HG02870 (cell line): Measurements from ENCODE around the gene CRYM.
"Not testable (repeated sequence)": the region's sequence is repeated elsewhere in the genome, so short reads cannot be mapped to it uniquely, and the experiment has no call there.

Experiments used
- ATAC-seq: cut with Tn5 transposase; IDR thresholded peaks from one replicate; pipeline ENCODE4 v1.9.1; 2021; ENCODE audit warnings: mild to moderate bottlenecking, moderate library complexity; ENCODE audit not compliant: unreplicated experiment

Gene CRYM

DNA sequence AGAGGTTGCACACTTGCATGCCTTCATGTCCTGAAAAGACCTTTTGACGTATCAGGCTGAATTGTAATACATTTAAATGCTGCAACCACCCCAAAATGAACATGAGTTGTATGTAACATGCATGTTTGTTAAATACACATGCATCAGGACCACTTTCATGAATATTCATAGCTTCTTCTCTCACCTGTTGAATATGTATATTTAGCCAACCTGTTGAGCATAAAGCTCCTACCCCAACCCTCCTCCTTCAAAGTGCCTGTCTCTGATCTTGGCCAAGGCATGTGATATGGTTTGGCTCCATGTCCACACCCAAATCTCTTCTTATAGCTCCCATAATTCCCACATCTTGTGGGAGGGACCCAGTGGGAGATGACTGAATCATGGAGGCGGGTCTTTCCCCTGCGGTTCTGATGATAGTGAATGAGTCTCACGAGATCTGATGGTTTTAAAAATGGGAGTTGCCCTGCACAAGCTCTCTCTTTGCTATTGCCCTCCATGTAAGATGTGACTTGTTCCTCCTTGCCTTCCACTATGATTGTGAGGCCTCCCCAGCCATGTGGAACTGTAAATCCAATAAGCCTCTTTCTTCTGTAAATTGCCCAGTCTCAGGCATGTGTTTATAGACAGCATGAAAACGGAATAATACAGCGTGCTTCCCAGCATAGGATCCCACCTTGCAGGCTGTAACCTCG lies 3.8 kb upstream of the CRYM start:
- ATAC-seq: no peak

DNA sequence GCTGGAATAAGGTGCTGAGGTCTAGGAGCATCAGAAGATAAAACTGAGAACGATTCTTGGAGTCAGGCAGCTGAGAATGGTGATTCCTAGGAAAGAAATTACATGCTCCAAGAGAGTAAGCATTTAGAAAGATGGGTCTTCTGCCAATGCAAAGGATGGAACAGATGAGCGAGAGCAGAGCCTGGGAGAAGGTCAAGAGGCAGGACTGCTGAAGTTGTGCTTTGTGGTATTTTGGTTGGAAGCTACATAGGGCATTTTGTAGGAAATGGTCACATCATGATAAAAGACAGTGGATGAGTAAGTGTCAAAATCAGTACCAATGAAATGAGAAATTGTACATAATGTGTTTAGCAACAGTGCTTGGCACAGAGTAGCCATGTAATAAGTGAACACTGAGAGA lies 1.4 kb upstream of the CRYM start:
- no peak for ATAC-seq

DNA sequence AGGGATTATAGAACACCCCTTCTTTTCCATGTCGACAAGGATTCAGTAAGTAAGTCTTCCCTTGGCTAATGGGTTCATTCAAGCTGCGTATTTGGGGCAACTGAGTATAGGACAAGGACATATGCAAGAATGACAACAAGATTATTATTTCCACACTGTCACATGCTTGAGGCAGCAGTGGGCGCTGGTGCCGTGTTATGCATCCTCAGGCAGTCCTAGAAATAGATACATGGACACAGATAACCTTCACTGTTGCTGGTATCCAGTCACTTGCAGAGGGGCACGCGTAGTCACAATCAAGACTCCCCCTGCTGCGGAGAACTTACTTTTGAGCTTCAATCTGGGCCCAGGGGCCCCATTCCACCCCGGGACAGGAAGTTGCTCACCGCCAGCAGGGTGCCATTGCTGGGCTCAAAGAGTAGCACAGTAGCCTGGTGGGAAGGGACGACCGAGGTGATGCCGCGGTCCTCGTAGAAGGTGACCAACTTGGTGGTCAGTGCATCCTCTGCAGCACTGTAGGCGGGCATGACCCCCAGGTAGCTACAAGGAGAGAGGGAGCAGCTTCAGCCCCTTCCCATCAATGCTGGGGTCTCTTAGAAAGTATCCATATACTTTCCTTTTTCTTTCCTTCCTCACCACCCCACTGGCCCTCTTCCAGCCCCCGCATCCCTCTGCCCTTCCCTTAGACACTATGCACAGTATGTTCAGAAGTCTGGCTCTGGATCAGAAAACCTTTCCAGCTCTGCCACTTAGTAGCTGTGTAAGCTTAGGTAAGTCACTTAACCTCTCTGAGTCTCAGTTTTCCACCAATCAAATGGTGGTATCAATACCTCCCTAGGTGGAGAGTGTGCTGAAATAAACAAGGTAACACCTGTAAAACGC lies 804 bp downstream of the CRYM start:
- no peak for ATAC-seq

DNA sequence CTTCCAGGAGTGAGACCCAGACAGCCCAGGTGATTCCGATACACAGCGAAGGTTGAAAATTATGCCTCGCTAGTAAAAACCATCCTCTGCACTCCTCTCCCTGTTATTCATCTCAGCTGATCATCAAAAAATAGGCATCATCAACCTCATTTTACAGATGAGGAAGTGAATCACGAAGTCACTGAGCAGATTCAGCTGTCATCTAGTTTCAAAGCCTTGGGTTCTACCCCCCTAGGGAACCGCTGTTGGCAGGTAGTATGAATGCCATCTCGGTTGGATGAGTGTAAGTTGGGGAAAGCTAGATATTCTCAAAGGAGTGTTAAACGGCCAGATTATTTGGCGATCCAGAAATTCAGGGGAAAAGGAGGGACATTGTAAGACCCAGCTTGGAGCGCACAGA lies 2.0 kb downstream of the CRYM start:
- ATAC-seq: no peak

DNA sequence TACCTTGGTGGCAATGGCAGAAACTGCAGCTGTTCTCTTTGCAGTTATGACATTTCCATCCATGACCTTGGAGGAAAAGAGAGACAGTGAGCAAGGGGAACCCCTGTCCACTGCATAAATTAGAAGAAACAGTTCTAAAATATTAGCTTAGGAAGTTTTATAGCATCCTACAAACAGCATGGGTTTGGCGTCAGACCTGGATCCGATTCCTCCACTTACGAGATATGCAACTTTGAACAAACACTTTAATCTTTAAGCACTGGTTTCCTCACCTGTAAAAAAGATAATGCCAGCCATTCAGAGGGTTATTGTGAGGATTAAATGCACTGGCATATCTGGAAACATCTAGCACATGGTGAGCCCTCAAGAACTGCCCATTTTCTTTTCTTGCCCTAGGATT lies 2.6 kb downstream of the CRYM start:
- no peak for ATAC-seq

DNA sequence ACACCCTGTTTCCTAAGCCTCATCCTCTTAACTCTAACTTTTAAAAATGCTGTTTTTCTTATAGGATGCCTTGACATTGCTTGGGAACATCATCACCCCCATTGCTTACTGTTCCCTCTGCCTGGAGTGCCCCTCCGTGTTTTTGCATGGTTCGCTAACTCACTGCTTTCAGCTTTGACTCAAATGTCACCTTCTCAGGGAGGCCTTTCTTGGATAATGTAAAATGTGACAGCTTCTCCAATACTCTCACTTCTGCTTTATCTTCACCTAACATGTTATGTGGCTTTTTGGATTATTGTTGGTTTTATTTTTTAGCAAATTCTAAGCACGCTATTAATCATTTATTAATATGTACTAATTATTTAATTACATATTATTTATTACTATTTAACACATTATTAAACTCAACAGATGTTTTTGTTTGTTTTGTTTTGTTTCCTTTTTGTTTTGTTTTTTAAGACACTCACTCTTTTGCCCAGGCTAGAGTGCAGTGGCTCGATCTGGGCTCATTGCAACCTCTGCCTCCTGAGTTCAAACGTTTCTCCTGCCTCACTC lies 3.8 kb downstream of the CRYM start:
- no peak for ATAC-seq

DNA sequence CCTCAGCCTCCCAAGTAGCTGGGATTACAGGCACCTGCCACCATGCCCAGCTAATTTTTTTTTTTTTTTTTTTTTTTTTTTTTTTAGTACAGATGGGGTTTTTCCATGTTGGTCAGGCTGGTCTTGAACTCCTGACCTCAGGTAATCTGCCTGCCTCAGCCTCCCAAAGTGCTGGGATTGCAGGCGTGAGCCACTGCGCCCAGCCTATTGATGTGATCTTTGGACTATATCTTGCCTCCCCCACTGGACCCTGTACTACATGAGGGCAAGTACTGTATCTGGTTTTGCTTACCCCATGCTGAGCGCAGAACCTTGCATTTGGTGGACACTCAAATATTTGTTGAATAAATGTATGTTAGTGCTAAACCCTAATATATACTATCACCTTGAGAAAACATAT lies 5.3 kb downstream of the CRYM start:
- not testable (repeated sequence) for ATAC-seq

DNA sequence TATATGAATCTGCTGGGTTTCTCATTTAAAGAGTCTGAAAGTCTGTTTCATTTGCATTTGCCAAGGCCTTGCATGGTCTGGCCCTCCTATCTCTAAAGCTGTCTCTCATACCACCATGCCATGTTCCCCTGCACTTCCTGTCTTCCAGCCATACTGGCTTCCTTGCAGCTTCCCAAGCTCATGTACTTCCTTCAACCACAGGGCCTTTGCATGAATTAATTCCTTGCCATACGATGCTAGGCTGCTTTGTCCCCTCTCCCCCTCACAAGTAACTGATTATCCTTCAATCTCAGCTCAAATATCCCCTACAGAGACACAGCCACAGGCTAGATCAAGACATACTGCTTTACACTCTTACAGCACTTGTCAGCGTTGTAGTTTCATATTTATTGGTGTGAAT lies 5.8 kb downstream of the CRYM start:
- no peak for ATAC-seq

DNA sequence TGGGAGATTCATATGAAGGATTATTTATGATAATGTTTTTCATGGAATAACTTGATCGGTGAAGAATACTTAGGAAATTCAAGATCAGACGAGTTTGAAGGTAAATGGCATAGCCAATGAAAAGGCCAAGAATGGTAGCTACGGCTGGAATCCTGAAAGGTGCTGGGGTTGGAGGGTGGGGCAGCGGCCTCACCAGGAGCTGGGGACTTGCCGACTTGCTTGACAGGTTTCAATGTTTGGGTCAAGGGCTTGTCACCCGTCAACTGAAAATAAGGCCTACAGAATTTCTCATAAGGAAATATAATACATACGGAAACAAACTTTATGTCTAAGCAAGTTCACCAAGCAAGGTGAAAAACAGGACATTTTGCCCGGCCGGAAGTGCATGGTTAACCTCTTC lies 9.9 kb downstream of the CRYM start:
- ATAC-seq: no peak

DNA sequence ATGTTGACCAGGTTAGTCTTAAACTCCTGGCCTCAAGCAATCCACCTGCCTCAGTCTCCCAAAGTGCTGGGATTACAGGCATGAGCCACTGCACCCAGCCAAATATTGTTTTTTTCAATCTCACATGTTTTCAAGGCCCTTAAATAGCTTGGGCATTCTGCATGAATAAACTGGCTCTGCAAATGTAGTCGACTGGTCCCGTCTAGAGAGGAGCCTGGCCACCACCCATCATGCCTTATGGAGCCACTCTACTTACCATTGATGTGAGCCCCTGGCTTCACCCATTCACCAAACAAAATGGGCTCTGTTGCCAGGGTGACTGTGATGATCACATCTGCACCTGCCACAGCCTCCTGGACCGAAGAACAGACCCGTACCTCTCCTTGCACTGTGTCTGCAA lies 10.8 kb downstream of the CRYM start:
- no peak for ATAC-seq

DNA sequence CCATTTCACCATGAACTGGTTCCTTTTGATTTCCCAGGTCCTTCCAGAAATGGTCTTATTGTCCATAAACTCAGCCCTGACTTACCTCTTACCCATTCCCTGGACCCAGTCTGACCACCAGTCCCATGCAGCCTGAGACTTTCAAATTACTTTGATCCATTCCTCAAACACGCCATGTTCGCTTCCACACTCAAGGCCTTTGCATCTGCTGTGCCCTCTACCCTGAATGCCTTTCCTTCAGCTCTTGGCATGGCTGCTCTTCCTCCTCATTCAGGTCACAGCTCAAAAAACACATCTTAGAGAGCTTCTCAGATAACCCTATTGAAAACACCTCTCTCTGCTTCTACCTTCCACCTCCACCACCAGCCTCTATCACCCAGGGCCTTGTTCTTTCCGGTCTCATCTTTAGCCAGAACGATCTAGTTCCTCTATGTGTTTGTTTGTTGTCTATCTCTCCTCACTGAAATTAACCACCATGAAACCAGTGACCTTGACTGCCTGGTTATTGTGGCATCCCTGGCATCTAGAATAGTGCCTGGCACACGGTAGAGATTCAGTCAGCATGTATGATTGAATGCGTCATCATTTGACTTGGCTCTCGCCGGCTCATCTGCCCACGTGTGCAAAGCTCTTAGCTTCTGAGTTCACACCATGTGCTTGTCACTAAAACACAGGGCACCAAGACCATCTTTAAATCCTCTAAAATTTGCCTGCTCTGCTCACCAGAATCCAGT lies 12.8 kb downstream of the CRYM start:
- no peak for ATAC-seq

DNA sequence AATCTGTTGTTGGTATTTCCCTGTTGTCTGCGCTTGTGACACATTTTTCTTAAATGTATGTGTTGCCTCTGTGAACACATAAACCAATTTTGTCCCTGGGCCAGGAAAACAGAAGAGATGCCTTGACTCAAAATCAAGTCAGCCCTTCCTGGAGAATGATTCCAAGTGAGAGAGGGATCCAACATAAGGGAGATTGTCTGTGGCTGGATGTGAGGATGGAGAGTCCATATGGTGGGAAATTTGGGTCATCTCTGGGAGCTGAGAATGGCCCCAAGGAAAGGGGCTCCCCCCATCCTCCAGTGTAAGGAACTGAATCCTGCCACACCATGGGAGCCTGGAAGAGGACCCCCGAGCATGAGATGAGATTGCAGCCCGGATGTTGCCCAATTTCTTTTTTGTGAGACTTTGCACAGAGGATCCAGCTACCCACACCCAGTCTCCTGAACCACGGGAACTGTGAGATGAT lies 13.5 kb downstream of the CRYM start:
- ATAC-seq: no peak

DNA sequence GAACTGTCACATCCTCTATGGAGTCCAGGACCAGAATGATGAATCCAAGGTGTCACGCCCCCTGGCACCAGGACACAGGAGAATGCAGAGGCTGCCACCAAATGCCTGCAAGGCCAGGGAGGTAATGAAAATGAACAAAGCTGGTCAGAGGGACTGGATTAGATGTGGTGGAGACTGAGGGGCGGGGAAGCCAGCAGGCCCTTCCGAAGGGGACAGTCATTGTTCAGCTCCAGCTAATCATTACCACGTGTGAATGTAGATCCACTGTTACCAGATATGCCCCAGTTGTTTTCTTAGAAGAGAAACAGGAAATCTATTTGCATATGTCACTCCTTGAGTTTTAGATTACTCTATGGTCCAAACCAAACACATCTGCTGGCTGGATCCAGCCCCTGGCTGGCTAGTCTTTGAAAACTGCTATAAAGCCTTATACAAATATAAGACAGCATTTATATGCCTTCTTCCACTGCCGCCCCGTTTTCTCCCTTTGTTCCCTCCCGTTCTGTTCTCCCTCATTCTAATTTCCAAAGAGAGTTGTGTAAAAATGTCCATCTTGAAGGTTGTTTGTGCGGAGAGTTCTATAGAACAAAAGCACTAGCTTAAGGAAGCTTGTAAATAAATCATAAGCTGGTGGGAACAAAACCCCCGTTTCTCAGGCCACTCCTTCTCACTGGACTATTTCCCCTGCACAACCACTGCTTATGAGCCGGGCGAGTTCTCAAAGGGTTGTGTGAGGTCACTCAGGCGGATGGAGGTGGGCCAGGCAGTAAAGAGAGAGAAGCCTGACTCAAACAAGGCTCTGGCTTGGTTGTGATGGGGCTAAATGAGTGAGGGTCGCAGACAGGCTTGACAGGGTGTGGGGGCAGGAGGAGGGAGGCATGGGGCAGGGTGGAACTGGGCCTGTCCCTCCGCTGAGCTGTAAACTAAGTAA lies 14.2 kb downstream of the CRYM start:
- ATAC-seq: no peak

DNA sequence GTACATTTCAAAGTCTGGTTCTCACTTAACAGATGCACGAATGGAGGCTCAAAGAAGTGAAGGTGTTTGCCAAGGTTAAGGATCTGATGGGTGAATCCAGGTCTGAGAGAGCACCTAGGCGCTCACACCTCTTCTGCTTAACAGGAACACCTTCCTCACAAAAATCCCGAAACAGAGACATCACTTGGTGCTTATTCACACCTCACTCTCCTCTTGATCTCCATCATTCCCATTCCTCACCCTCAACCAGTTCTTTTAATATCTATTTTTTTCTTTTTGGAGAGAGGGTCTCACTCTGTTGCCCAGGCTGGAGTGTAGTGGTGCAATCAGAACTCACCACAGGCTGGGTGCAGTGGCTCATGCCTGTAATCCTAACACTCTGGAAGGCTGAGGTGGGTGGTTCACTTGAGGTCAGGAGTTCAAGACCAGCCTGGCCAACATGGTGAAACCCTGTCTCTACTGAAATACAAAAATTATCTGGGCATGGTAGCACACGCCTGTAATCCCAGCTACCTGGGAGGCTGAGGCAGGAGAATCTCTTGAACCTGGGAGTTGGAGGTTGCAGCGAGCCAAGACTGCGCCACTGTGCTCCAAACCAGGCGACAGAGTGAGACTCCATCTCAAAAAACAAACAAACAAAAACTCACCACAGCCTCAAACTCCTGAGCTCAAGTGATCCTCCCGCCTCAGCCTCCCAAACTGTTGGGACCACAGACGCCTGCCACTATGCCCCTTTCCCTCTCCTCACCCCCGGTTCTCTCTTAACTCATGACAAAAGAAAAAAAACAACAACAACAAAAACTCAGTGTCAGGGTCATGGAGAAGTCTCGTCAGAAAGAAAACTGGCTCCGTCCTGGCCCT lies 15.1 kb downstream of the CRYM start:
- no peak for ATAC-seq

DNA sequence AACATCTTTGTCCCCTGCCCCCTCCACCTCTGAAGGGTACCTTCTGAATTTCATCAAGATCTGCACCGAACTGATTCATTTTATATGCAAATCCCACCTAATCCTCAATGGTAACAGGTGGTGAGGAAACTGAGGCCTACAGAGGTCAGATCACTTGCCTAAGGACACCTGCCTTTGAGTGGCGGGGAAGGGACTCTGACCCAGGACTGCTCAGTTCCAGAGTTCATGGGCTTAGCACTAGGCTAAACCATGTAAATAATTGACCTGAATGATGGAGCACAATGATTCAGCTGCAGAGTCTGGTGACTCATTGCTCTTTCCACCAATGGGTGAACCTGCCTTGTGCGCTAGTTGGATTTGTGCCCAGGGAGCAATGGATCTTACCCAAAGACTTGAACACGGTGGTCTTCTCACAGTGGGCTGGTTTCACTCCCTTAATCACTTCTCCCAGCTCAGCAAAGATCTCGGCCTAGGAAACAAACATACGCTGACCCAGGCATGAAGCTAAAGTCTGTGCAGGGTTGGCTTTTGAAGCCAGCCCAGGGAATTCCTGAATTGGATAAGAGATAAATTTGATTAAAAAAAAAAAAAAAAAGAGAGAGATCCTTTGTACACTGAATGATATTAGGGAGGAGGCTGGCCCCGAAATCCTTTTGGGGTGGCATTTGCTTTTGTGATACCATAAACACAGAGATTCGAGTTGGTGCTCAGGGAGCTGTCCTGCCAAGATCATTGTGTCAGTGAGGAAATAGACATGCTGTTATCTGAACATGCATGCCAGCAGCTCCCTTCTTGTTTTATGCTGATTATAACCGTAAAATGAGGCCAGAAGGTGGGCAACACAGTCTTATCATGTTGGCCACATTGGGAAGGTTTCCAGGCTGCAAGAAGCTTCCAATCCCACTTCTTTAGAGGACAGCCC lies 17.0 kb downstream of the CRYM start:
- no peak for ATAC-seq

DNA sequence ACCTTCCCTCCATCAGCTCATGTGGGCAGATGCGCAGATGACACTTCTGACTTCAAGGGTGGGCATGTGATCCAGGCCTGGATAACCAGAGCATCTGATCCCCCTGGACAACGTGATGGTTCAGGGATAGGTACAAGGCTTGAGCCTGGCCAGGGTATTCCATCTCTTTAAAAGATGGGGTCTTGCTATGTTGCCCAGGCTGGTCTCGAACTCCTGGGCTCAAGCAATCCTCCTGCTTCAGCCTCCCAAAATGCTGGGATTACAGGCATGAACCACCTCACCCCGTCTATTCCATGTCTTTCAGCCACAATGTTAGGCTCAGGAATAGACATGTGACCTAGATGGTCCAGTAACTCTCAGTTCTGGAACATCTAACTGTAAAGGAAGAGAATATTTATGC lies 20.8 kb downstream of the CRYM start:
- no peak for ATAC-seq

DNA sequence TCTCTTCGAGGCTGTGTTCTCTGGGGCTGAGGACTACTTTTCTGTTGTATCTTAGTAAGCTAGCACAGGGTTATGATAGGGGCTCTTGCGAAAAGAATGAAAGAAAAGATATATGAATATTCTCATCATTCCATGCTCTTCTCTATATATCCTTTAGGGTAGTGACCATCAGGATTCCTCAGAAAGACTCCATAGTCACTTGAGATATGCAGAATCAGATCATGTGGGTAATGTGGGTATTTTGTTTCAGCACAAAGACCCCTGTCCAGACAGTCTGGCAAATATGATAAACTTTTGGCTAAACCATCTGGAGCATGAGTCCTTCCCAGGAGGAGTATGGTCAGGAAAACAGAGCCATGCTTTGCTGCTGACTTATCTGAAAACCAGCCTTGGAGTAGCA lies 21.5 kb downstream of the CRYM start:
- no peak for ATAC-seq

DNA sequence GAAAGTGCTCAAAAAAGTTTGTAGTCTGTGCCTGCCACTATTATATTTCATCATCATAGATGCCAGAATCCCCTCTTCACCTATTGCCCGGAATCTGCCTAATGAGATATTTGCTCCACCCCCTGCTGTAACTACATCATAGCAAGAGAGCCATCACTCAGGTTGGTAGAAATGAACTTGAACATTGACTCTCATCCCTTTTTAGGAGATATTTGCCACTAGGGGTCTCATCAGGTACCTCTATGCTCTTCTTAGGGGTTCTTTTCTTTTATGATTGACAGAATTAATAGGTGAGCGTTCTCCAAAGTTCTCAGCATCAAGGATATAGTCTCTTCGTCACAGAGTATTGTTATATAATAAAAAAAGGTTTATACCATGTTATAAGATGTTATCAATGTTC lies 24.6 kb downstream of the CRYM start:
- no peak for ATAC-seq
